SU-DHL-6 (cell line): ENCODE data around the gene SH3PXD2A.

Experiments
- H2AFZ ChIP-seq: fragments of 200-600 bp; sonication (generic); 2 replicates; pipeline ENCODE4 v1.6.1; 2014; ENCODE audit warnings: low read depth, mild to moderate bottlenecking, moderate library complexity, mixed read lengths, antibody characterized with exemption, low read length; ENCODE audit not compliant: severe bottlenecking
- H3F3A ChIP-seq: fragments of 200-600 bp; shearing (Covaris generic); 2 replicates; pipeline ENCODE4 v1.6.0; 2016; ENCODE audit warnings: antibody characterized with exemption, mild to moderate bottlenecking; ENCODE audit not compliant: insufficient read depth
- H3K27ac ChIP-seq: fragments of 200-600 bp; sonication (generic); 2 replicates; pipeline ENCODE4 v1.5.1; 2016; ENCODE audit warnings: low read depth, mild to moderate bottlenecking, low read length, moderate library complexity, mixed read lengths
- H3K27me3 ChIP-seq: fragments of 200-600 bp; sonication (generic), shearing (Covaris generic); 2 replicates; pipeline ENCODE4 v1.6.0; 2014; ENCODE audit warnings: mild to moderate bottlenecking, low read length
- H3K36me3 ChIP-seq: fragments of 200-600 bp; sonication (generic); 2 replicates; pipeline ENCODE4 v1.6.1; 2014; ENCODE audit warnings: mild to moderate bottlenecking, low read length, mixed read lengths
- H3K4me2 ChIP-seq: fragments of 300-600, 200-600 bp; shearing (Covaris generic), sonication (generic); 2 replicates; pipeline ENCODE4 v1.6.0; 2014; ENCODE audit warnings: low read length, low read depth, mild to moderate bottlenecking; ENCODE audit not compliant: poor library complexity, severe bottlenecking
- H3K4me3 ChIP-seq: fragments of 200-600 bp; sonication (generic); 2 replicates; pipeline ENCODE4 v1.5.1; 2014; ENCODE audit warnings: antibody characterized with exemption, low read length, mild to moderate bottlenecking, mixed read lengths; ENCODE audit not compliant: insufficient read depth, poor library complexity, severe bottlenecking
- H3K79me2 ChIP-seq: fragments of 200-600 bp; sonication (generic); 2 replicates; pipeline ENCODE4 v1.6.1; 2014; ENCODE audit warnings: mild to moderate bottlenecking, low read length, moderate library complexity; ENCODE audit not compliant: insufficient read depth
- H3K9ac ChIP-seq: fragments of 200-600 bp; sonication (generic); 2 replicates; pipeline ENCODE4 v1.7.0; 2014; ENCODE audit warnings: mild to moderate bottlenecking, low read length
- H3K9me2 ChIP-seq: fragments of 200-600 bp; sonication (generic); replicated peaks from 2 replicates; pipeline ENCODE4 v1.6.1; 2014; ENCODE audit warnings: low read length; ENCODE audit not compliant: insufficient read depth
- H3K9me3 ChIP-seq: fragments of 200-600 bp; sonication (generic); 2 replicates; pipeline ENCODE4 v1.6.1; 2014; ENCODE audit warnings: low read length, mixed read lengths; ENCODE audit not compliant: insufficient read depth
- H4K20me1 ChIP-seq: fragments of 200-600 bp; sonication (generic); 2 replicates; pipeline ENCODE4 v1.6.1; 2014; ENCODE audit warnings: low read depth, mild to moderate bottlenecking, antibody characterized with exemption, low read length, moderate library complexity, mixed read lengths
- EZH2phosphoT487 ChIP-seq: fragments of 200-600 bp; sonication (generic), shearing (Covaris generic); conservative IDR thresholded peaks from 2 replicates; pipeline ENCODE4 v1.6.1; 2018; ENCODE audit warnings: mild to moderate bottlenecking, antibody characterized with exemption, low read length, moderate library complexity, mixed read lengths
- TF ChIP-seq, protein P1 (sequence below): fragments of 200-600 bp; sonication (generic); IDR thresholded peaks from one replicate; pipeline ENCODE4 v1.5.1; 2017; ENCODE audit warnings: antibody characterized with exemption, mild to moderate bottlenecking, low read length, moderate library complexity; ENCODE audit not compliant: insufficient read depth, poor library complexity, severe bottlenecking

The SH3PXD2A gene

DNA sequence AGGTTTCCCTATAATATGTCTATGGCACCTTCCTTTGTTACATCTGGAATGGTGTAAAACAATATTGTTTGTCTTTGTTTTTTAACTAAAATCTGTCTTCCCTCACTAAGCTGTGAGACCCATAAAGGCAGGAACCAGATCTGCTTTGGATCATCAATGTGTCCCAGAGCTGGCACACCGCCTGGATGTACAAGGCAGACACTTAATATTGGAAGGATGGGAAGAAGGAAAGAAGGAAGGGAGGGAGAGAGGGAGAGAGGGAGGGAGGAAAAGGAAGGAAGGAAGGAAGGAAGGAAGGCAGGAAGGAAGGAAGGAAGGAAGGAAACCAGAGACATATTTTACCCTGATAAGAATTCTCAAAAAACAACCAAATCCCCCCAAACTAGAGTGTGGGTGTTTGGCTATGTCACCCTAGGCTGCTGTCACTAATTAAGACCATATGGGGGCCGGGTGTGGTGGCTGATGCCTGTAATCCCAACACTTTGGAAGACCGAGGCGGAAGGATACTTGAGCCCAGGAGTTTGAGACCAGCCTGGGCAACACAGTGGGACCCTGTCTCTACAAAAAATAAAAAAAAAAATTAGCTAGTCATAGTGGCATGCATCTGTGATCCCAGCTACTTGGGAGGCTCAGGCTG is 59.6 kb downstream of the SH3PXD2A start:
- Histone ChIP-seq H4K20me1 (no peaks in the 10 kb centered on the region), H3K36me3 (no peaks in the 10 kb centered on the region), H3K79me2 (no peaks in the 10 kb centered on the region), H2AFZ (no peak overlapping the region), H3K4me3 (no peak overlapping the region), H3K9me3 (no peaks in the 10 kb centered on the region), H3K9ac (no peak overlapping the region), H3K9me2 (no peaks in the 10 kb centered on the region), H3F3A (no peaks in the 10 kb centered on the region), H3K4me2 (no peak overlapping the region), H3K27me3 (no peaks in the 10 kb centered on the region), H3K27ac (no peak overlapping the region)
- TF ChIP-seq EZH2phosphoT487: no peak
- TF ChIP-seq, protein P1, sequence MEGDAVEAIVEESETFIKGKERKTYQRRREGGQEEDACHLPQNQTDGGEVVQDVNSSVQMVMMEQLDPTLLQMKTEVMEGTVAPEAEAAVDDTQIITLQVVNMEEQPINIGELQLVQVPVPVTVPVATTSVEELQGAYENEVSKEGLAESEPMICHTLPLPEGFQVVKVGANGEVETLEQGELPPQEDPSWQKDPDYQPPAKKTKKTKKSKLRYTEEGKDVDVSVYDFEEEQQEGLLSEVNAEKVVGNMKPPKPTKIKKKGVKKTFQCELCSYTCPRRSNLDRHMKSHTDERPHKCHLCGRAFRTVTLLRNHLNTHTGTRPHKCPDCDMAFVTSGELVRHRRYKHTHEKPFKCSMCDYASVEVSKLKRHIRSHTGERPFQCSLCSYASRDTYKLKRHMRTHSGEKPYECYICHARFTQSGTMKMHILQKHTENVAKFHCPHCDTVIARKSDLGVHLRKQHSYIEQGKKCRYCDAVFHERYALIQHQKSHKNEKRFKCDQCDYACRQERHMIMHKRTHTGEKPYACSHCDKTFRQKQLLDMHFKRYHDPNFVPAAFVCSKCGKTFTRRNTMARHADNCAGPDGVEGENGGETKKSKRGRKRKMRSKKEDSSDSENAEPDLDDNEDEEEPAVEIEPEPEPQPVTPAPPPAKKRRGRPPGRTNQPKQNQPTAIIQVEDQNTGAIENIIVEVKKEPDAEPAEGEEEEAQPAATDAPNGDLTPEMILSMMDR: no peak

- no peaks in the 10 kb centered on the region for H4K20me1 ChIP-seq
- no peaks in the 10 kb centered on the region for H3K36me3 ChIP-seq
- TF ChIP-seq, protein P1: no peak
- no peak for TF ChIP-seq EZH2phosphoT487
- no peaks in the 10 kb centered on the region for H3K9me3 ChIP-seq
- H3K9ac ChIP-seq: no peak overlapping the region
- H3K27me3 ChIP-seq: no peaks in the 10 kb centered on the region
- H3K4me2 ChIP-seq: no peak overlapping the region
- H3K9me2 ChIP-seq: no peaks in the 10 kb centered on the region
- H2AFZ ChIP-seq: no peak overlapping the region
- H3K79me2 ChIP-seq: no peaks in the 10 kb centered on the region
- H3K27ac ChIP-seq: no peak overlapping the region
- no peaks in the 10 kb centered on the region for H3F3A ChIP-seq
- H3K4me3 ChIP-seq: no peak overlapping the region
Measured at GRCh38 chr10:103794996-103795395, 60.4 kb downstream of the SH3PXD2A start.

DNA sequence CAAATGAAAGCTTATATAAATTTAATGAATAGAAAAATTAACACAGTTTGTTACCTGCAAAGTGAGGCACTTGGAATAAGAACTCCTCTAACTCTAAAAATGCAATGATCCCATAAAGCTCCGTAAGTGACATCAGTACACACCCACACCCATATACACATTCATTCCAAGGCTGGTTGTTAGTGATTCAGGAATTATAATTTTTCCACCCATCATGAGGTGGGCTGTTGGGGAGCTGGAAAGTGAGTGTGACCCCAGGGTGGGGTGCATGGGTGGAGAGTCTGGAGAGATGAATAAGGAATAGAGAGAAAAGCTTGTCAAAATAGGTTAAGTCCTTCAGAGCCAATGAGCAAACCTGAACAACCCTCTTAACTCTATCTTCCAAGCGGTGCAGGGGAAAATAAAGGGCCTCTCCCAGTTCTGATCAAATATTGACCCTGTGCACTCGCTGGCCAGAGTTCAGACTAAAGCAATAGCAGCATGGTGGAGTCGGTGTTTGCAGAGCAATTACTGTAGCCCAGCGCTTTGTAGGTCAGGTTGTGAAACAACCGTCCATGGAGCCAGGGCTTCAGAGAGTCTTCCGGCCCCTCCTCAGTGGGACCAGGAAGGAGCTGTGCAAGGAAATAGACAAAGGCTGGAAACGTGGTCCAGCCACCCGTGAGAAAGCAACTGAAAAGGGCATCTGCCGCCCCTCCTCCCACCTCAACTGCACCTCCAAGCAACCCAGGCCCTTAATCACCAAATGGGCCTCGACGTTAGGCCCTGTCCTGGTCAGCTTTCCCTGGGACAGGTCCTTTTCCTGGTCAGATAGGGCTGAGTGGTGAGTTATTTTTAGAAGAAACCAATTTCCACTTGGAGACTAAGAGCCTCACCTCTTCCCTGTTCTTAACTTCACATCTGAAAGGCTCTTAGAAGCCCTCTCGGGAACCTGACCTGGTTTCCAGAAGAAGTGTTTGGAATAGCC is 61.2 kb downstream of the SH3PXD2A start:
- no peaks in the 10 kb centered on the region for H3K9me3 ChIP-seq
- H4K20me1 ChIP-seq: no peaks in the 10 kb centered on the region
- H3K79me2 ChIP-seq: no peaks in the 10 kb centered on the region
- no peak for TF ChIP-seq EZH2phosphoT487
- TF ChIP-seq, protein P1: no peak
- no peak overlapping the region for H3K4me2 ChIP-seq
- no peak overlapping the region for H2AFZ ChIP-seq
- no peaks in the 10 kb centered on the region for H3K27me3 ChIP-seq
- no peak overlapping the region for H3K9ac ChIP-seq
- no peak overlapping the region for H3K4me3 ChIP-seq
- no peaks in the 10 kb centered on the region for H3F3A ChIP-seq
- H3K36me3 ChIP-seq: no peaks in the 10 kb centered on the region
- no peaks in the 10 kb centered on the region for H3K9me2 ChIP-seq
- no peak overlapping the region for H3K27ac ChIP-seq
